HG03159 (cell line): ENCODE results near the gene BICC1.
A peak's percentile ranks its signal among the peaks of the same experiment; 100 is the strongest.

Experiments used
- ATAC-seq: cut with Tn5 transposase; IDR thresholded peaks from one replicate; pipeline ENCODE4 v1.9.1; 2021; ENCODE audit warnings: mild to moderate bottlenecking, moderate library complexity; ENCODE audit not compliant: unreplicated experiment

BICC1 gene

DNA sequence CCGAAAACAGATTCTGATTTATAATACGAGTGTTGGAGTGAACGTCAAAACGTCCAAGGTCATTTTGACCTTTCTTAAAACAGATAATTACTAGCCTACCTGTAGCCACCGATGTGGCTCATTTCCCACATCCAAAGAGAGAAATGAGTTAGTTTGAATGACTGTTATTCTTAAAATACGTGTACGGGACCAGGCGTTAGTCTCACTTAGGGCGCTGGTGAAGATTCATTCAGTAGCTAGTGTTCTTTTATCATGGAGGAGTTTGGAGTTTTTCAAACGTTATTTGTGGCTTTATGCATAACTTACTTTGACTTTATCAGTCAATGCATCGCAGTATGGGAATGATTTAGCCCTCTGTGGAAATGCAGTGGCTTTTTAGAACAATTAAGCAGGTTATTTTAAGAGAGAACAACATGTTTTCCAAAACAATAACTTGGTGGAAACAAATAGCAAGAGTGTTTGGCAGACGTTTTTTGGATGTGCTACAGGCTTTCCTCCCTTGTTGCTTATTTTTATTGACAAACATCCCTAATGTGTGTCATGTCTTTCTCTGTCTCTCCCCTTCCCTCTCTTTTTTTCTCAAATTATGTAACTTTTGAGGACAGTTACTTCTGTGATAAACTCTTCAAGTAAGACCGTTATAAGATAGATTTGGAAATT, 1.6 kb downstream of the BICC1 start:
- no peak for ATAC-seq

DNA sequence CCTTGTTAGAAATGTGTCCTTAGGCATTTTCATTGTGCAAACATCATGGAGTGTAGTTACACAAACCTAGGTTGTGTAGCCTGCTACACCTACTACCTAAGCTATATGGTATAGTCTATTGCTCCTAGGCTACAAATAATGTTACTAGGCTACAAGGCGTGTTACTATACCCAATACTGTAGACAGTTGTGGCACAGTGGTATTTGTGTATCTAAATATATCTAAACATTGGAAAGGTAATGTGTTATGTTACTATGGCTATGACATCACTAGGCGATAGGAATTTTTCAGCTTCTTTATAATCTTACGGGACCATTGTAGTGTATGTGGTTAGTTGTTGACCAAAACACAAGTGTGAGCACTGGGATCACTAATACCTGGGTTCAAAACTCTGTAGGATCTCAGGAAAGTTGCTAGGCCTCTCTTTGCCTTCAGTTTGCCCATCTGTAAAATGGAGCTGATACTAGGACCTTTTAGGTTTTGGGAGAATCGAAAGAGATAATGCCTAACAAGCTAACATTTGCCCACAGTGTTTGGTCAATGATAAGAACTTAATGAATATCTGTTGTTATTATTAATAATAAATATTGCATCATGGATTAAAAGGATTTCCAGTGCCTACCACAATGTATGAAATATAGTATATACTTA, 2.7 kb downstream of the BICC1 start:
- no peak for ATAC-seq

DNA sequence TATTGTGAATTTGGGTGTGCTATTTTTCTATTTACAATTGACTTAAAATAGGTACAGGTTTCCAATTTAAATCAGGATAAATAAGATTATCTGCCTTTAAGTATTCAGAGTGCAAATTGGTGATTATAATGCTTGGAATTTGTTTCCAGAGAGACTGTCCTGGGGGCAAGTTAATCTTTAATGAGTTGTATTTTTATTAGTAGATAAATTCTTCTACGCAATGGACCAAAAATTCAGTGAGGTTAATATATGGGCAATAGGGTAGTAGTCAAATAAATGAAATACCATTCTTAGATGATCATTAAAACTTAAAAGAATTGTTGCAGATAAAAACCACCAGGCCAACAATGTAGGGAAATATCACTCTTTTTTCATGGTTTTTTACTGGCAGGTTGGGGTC, 3.4 kb downstream of the BICC1 start:
- ATAC-seq: no peak

DNA sequence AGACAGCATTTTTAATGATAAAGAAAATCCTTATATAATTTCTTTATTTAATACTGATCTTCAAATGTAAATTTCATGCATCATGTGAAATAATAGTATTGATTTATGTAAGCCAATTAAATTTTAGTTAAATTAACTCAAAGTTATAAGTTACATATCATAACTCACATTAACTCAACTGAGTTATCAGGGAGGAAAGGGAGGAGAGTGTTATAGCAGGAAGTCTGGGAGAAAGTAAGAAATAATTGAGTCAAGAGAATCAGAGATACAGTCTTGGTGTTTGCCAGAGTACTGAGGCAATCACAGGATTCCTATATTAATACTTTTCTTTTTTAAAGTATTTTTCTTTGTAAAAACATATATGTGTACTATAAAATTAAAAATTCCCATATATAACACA, 4.0 kb downstream of the BICC1 start:
- no peak for ATAC-seq

DNA sequence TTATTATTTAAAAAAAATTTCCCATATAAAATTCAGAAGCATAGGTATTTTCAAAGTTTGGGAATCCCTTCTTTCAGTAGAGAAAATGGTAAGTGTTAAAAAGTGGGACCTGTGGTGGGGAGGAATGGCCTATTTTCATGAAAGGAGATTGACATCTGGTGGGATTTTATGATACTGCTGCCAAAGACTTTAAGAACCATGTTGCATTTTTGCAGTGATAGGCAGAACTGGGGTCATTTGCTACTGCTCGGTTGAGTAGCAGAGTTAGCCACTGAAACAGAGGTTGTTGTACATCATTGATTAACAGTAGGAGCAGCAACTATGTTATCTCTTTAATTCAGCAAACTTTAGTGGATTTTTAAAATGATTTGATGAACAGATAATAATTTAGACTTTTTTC, 4.4 kb downstream of the BICC1 start:
- ATAC-seq: no peak

DNA sequence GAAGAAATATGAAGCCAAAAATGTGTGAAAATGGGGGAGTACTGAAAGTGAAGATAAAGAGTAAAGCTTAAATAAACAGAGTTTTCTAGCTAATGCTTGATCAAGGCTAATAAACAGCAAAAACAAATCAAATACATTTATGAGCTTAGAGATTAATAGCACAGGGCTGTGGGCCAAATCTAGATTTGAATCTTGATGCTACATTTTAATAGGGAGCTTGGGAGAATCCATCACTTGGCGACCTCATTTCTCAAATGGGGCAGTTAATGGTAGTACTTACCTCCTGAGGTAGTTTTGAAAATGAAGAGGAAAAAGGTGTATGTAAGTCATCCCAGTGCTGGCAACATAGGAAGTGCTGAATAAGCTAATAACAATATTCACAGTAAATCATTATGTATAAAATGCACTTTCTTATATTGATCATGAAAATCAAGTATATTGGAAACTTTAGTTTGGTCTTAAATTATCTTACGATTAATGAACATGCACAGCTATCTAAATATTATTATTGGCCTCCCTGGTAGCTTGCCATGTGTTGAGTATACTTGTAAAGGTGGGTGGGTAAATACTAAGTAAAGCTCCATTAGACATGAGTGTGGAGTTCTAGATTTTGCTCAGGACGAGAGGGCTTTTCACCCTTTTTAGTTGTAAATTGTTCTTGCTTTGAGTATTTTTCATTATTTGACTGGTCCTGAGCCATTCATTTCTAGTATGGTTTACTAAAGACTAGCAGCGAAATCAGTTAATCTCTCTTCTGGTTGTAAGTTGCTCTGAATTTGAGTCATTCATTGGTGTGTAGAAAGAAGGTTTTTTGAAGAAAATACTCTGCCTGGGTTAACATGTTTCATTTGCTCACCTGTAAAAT, 5.1 kb downstream of the BICC1 start:
- ATAC-seq: no peak

DNA sequence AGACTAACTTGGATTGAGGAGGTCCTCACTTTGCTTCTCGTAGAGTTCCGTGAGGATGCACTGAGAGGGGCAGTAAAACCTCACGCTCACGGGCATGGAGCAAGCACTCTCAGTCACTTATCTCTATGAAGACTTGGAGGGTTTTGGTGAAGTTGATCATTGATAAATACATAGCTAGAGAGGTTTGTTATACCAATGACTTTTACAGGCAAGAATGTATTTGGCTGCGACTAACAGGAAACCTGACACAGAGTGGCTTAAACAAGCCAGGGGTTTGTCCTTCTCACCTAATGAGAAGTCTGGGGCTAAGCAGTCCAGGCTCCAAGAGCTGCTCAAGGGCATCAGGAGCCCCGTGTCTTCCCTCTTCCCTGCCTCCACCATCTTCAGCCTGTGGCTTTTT, 6.1 kb downstream of the BICC1 start:
- ATAC-seq: no peak

DNA sequence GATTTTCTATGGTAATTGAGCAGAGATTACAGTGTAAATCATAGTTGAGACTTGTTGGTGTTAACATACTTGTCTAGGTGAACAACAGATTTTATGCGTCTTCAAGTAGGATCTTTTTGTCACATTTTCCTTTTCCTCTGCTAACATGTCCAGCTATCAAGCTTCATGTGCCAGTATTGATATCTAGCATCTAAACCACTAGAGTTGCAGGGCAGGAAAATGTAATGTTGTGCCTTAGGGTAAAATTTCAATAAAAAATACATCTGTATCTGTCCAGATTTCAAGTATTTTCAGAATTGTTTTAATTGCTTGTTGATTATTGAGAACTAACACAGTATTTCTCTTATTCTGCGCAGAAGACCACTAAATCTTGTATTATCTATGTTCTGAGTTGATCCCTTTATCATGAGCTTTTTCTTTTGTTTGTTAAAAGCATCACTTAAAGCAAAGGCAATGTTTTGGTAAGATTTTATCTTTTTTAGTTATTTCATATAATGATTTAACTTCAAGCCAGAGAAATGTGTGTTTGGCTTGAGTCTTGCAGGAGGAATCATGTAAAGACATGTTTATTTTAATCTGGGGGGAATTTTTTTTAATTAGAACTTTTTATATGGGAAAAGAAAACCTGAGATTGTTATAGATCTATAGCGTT, 16.5 kb downstream of the BICC1 start:
- no peak for ATAC-seq

DNA sequence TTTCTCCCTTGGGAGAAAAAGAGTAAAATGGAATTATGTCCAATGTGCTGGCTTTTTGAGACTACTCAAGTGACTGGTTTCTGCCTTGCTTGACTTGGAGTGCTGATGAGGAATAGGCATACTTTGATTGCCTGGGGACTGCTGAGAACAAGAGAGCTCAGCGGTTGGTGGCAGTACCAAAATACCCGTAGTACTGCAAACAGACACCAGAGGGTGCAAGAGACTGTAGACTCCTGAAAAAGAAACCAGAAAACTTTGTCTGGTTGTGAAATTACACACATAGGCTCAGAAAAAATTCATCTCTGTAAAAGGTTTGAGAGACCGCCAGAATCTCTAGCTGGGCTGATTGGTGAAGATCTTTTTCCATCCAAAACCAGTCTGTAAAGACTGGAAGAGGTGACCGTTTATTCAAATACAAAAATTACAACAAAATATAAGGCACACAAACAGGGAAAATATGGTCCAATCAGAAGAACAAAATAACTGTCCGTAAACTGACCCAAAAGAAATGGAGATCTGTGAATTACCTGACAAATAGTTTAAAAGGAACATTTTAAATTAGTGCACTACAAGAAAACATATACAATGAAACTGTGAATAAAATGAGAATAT, 18.5 kb downstream of the BICC1 start:
- peak; percentile 99 for ATAC-seq

DNA sequence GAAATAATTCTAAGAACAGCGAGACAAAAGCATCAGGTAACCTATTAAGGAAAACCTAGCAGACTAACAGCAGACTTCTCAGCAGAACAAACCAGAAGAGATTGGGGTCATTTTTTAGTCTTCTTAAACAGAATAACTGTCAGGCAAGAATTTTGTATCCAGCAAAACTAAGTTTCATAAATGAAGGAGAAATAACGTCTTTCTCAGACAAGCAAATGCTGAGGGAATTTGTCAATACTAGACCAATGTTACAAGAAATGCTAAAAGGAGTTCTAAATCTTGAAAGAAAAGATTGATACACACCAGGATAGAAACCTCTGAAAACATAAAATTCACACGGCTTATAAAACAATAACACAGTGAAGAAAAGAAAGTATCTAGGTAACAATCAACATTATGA, 22.6 kb downstream of the BICC1 start:
- no peak for ATAC-seq

DNA sequence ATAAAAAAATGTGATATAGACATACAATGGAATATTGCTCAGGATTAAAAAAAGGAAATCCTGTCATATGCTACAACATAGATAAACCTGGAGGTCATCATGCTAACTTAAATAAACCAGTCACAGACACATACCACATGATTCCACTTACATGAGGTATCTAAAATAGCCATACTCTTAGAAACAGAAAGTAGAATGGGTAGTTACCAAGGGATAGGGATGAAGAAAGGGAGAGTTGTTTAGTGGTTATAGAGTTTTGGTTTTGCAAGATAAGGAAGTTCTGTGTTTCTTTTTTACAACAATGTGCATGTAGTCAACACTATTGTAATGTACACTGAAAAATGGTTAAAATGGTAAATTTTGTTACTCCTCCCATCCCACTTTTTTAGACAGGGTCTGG, 30.5 kb downstream of the BICC1 start:
- ATAC-seq: no peak

DNA sequence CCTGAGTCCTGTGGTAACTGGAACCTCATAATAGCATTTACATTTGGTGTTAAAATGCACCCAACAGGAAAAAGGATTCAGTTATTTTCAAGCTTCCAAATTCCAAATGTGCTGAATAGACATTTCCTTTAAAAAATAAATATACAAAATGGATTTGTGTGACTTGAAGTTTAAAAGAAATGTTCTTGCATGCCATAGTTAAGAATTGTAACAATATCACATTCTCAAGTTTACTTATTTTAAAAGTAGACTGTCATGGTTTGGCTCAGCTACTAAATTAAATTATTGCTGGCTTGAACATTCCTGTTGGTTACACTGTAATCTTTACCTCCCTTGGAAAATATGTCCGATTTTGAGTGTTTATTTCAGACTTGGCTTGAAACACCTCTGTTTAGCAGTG, 31.5 kb downstream of the BICC1 start:
- no peak for ATAC-seq

DNA sequence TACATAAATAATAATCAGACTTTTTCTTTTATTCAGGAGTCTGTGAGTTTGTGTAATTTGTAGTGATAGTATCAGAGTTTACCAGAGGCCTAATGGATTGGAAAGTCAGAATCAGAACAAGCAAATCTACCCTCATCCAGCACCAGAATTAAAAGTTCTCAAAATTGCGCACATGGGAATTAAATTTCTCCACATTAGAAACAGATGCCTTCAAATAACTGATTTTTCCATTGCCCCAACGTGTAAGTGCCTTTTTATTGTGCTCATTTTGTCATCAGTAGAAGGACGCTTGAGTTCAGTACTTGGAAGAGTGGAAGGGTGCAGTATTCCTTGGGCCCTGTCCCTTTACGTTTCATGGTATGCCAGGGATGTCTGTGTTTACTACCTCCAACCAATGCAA, 32.8 kb downstream of the BICC1 start:
- ATAC-seq: no peak

DNA sequence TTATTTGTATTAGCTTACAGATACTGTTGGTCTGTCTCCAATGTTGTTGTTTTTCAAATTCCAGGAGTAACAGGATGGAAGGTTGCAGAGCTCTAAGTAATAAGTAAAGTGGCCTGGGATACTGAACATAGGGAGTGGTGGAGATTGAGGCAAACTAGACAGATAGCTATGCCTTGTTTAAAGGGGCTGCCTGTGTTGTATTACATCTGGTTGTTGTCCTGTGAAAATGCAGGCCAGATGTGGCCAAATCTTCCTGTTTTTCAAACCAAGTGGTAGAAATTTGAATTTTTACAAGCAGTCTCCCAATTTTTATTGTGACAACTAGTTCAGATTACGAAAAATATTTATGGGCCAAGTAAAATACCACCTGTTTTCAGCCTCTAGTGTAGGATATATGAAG, 33.5 kb downstream of the BICC1 start:
- ATAC-seq: no peak

DNA sequence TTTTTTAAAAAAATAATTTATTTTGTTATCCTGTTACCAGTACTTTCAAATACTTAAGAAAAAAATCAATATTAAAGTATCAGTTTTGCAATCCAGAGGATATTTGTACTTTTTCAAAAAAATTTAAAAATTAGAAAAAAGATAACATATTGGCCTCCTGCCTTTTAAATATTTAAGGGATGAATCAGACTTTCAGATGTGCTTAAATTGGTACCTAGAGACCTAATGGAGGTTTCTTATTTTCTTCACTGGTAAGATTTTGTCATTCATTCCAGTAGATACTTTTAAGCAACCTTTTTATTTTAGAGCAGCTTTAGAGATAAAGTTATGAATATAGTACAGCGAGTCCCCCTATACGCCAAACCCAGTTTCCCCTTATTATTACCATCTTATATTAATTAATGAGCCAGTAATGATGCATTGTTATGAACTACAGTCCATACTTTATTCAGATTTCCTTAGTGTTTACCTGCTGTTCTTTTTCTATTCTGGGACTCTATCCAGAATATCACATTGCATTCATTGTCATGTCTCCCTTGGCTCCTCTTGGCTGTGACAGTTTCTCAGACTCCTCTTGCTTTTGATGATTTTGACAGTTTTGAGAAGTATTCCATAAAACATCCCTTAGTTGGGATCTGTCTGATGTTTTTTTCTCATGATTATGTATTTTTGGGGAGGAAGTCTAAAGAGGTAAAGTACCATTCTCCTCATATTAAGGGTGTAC, 34.2 kb downstream of the BICC1 start:
- no peak for ATAC-seq

DNA sequence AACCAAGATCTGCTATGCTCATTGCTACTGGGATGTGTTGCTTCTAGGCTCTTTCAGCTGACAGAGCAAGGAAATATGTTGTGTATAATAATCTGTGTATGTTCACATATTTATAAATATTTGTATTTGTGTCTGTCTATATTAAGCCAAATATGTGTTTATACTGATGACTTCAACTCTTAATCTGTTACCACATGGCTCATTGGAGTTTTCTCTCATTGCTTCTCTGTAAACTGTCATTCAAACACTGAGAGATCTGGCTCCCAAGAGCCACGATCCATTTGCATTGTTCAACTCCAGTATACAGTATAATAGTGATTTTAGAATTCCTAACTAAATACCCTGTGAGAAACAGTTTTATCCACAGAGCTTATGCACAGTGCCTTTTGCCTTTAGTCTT, 35.3 kb downstream of the BICC1 start:
- no peak for ATAC-seq

DNA sequence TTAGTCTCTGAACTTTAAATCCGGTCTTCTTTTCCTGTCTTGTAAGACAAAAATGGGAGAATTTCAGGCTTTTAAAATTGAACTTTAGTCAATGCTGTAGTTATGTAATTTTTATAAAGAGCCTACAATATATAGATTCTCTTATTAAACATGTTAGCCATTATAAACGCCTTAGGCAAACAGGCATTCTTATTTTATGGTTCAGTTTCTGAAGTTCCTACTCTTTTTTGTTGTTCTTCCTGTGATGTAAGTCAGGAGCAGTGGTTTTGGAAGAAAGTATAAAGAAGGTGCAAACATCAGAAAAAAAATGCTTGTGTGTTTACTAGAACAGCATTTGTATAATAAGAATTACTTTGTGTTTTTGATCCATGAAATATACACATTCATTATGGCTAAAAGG, 41.6 kb downstream of the BICC1 start:
- ATAC-seq: no peak

DNA sequence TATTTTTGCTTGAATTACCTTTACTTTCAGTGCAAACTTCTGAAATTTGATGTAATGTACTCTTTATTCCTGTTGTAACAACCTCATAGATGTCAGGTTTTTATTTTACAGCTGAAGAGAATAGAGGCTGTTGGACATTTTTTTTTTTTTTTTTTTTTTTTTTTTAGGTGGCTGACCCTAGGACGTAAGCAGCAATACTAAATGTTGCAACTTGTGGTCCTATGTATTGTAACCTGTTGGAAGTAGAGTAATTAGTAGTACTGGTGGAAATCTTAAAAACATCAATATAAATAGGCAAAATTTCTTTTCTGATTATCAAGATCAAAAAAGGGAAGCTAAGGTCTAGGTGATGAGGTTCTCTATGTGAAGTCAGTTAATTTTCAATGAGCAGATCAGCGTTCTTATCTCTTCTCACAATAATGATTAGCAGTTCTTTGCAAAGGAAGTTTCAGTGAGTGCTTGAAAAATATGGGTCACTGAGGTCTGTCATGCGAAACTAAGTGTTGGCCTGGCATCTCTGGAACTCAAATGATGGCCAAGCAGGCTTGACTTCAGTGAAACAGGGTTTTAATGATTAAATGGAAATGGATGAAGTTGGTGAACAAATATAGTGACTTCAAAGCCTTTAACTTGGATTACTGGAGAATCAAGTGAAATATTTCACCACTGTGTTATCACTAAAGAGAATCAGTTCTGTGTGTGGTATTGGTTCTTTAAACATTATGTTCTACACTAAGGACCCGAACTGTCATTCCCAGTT, 42.7 kb downstream of the BICC1 start:
- no peak for ATAC-seq

DNA sequence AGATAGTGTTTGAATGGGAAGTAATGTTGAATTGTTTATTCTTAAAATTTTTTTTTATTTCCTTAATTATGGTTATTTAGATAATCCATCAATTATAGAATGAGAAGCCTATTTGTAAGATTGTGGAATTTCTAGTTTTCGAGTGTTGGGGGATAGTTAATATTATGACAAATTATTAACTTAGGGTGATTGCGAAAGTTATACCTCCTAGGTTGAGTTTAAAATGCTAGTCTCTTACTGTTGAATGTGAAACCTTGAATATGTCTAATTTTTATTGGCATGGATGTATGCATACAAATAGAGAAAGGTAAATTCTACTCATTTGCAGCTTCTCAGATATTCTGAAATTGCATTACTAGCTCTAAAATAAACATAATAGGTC, 43.2 kb downstream of the BICC1 start:
- no peak for ATAC-seq
